ENCODE results near the gene AK2.

AK2 gene

DNA sequence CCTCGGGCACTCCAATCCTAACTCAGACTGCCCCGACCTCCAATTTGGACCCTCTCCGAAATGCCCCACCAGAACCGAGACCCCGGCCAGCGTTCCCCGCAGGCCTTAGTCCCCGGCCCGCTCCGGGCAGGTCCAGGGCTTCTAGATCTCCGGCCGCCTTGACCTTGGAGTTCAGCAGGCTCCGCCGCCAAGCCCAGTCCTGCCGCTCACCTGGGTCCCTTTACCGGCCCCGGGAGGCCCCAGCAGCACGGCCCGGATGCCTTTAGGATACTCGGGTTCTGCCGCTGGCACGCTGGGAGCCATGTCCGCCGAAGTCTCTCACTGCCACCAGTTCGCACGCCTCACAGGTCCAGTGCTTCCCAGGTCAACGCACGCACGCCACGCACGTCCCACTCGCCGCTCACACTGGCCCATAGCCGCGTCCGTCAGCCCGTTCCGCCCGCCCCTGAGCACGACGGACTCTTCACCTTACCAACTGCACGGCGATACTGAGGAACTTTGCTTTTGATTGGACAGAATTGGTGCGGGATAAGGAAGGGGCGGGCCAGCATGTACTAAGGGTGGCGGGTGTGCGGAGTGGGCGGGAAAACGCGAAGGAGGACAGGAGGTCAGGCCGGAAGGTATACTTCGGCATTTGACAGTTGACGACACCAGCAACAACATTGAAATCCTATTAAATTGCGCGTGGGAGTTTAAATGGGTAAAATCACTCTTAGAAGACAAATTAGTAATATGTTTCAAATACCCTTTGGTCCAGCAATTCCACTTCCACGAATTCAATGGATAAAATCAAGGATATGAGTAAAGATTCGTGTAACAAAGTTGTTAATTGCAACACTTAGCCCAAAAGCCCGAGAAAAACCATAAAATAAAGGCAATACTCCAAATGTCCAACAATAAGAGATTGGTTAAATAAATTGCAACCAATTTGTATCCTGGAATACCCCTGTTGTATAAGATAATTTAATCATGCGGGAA is at the start of gene AK2:
TSS of gene AK2 (minus strand) at position 358 of the 978 bp plus-strand sequence. CDS start at position 303, 55 bp downstream.
- in situ Hi-C loops (cut with MboI; ENCODE audit: low sequenced_read_pairs, unreplicated experiment): no loop called here
- TF ChIP-seq, protein P1, sequence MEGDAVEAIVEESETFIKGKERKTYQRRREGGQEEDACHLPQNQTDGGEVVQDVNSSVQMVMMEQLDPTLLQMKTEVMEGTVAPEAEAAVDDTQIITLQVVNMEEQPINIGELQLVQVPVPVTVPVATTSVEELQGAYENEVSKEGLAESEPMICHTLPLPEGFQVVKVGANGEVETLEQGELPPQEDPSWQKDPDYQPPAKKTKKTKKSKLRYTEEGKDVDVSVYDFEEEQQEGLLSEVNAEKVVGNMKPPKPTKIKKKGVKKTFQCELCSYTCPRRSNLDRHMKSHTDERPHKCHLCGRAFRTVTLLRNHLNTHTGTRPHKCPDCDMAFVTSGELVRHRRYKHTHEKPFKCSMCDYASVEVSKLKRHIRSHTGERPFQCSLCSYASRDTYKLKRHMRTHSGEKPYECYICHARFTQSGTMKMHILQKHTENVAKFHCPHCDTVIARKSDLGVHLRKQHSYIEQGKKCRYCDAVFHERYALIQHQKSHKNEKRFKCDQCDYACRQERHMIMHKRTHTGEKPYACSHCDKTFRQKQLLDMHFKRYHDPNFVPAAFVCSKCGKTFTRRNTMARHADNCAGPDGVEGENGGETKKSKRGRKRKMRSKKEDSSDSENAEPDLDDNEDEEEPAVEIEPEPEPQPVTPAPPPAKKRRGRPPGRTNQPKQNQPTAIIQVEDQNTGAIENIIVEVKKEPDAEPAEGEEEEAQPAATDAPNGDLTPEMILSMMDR (IDR thresholded peaks at IDR 0.05; ENCODE audit: borderline replicate concordance, control extremely low read depth, extremely low read depth, insufficient read depth, missing control alignments): no peak
- DNase-seq (ENCODE audit: low spot score): peak; percentile 98

- TF ChIP-seq, protein P1 (IDR thresholded peaks at IDR 0.05; ENCODE audit: borderline replicate concordance, control extremely low read depth, extremely low read depth, insufficient read depth, missing control alignments): peak; percentile 69
- peak; percentile 63 for DNase-seq (ENCODE audit: low spot score)
- in situ Hi-C loops (cut with MboI; ENCODE audit: low sequenced_read_pairs, unreplicated experiment): no loop called here
Observed at GRCh38 chr1:33086384-33086850, 49.7 kb upstream of the AK2 start.

DNA sequence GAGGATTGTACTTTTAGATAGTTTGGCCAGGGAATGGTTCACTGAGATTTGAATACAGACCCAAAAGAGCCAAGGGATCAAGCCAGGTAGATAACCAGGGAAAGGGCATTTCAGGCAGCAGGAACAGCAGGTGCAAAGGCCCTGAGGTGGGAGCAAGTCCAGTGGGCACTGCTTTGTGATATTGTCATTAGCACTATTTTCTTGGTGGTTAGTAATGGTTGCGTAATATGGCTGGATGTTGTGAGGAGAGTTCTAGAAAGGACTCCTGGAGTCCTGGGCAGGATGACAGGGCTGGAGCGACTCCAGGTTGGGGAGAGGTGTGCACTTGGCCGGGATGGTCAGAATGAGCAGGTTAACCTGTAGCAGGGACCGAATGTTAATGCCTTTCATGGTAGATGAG is 48.6 kb upstream of the AK2 start:
- no peak for DNase-seq (ENCODE audit: low spot score)
- in situ Hi-C loops (cut with MboI; ENCODE audit: low sequenced_read_pairs, unreplicated experiment): no loop called here
- TF ChIP-seq, protein P1 (IDR thresholded peaks at IDR 0.05; ENCODE audit: borderline replicate concordance, control extremely low read depth, extremely low read depth, insufficient read depth, missing control alignments): no peak

- TF ChIP-seq, protein P1 (IDR thresholded peaks at IDR 0.05; ENCODE audit: borderline replicate concordance, control extremely low read depth, extremely low read depth, insufficient read depth, missing control alignments): no peak
- in situ Hi-C loops (cut with MboI; ENCODE audit: low sequenced_read_pairs, unreplicated experiment): no loop called here
- DNase-seq (ENCODE audit: low spot score): no peak
Observed at GRCh38 chr1:33082575-33083108, 46.0 kb upstream of the AK2 start.

DNA sequence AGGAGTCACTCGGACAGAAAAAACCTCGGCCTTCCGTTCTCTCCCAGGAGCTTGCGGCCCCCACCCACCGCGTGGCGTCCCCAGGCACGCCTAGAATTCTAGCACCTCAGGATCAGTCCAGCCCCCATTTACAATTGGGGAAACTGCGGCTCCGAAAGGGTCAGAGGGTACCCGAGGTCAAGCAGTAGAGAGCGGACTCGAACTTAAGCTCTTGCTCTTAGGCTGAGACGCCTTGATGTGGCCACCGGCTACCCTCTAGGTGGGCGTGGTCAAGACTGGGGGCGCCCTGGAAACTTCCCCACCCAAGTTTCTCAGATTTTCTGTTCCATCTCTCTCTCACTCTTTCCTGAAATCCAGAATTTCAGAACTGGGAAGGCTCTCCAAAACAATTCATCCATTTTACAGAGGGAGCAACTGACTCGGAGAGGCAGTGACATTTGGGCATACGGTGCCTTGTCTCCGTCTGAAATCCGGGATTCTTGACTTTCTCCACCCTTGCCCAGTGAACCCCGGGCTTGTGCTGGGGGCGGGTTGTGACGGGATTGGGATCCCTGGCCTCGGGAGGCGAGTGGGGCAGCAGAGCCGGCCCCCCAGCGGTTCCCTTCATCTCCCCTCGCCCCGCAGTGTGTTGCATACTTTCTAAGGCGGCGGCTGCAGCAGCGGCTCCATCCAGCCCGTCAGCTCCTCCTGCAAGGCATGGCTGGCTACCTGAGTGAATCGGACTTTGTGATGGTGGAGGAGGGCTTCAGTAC is 45.0 kb upstream of the AK2 start:
- in situ Hi-C loops (cut with MboI; ENCODE audit: low sequenced_read_pairs, unreplicated experiment): no loop called here
- TF ChIP-seq, protein P1 (IDR thresholded peaks at IDR 0.05; ENCODE audit: borderline replicate concordance, control extremely low read depth, extremely low read depth, insufficient read depth, missing control alignments): no peak
- no peak for DNase-seq (ENCODE audit: low spot score)

DNA sequence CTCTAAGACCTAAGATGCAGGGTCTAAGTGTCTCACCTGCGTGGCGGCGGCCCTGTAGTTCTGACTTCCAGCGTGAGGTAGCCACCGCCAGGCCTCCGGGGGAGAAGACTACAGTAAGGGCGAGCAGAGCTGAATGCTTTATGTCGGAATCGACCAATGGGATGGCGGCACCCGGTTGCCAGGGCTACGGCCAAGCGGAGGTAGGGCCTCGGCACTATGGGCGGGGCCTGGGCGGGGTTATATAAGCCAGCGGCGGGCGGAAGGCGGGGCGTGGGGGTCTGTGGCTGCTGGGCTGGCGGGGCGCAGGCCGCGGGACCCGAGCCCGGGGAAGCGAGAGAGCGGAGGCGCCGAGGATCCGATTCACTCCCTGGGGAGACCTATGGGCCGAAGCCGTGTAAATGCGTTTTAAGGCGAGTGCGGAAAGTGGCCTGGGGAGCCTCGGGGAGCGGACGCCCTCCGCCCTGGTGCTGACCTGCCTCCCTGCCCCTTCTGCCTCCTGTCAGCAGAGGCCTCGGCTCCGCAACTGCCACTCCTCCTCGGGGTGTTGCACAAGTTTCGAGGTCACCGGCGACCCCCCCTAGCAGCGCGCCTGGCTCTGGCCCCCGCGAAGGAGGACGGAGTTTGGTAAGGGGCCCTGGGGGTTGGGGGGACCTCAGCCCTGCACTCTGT is 44.3 kb upstream of the AK2 start, which contains the start of gene AZIN2:
TSS of gene AZIN2 (plus strand) at position 269 of the 669 bp plus-strand sequence. CDS start 1,097 bp downstream, outside the sequence.
- in situ Hi-C loops (cut with MboI; ENCODE audit: low sequenced_read_pairs, unreplicated experiment): no loop called here
- TF ChIP-seq, protein P1 (IDR thresholded peaks at IDR 0.05; ENCODE audit: borderline replicate concordance, control extremely low read depth, extremely low read depth, insufficient read depth, missing control alignments): no peak
- DNase-seq (ENCODE audit: low spot score): peak; percentile 98
